Measurements from ENCODE around the gene ROBO1. TPM values are rescaled to one million over a fixed set of nuclear protein-coding genes. Genes with fewer than 3 reads are reported as not detected.

Gene ROBO1
- total RNA-seq, 1 donor, result 69.8 TPM

GRCh38 chr3:78872195-78872594 is 895.6 kb downstream of the ROBO1 start:
- no peak overlapping the region for H3K4me2 ChIP-seq (ENCODE audit: insufficient read depth, low read length)
- H3K36me3 ChIP-seq (ENCODE audit: insufficient read depth, low read length), result no peaks in the 10 kb centered on the region
- TF ChIP-seq, protein P1, sequence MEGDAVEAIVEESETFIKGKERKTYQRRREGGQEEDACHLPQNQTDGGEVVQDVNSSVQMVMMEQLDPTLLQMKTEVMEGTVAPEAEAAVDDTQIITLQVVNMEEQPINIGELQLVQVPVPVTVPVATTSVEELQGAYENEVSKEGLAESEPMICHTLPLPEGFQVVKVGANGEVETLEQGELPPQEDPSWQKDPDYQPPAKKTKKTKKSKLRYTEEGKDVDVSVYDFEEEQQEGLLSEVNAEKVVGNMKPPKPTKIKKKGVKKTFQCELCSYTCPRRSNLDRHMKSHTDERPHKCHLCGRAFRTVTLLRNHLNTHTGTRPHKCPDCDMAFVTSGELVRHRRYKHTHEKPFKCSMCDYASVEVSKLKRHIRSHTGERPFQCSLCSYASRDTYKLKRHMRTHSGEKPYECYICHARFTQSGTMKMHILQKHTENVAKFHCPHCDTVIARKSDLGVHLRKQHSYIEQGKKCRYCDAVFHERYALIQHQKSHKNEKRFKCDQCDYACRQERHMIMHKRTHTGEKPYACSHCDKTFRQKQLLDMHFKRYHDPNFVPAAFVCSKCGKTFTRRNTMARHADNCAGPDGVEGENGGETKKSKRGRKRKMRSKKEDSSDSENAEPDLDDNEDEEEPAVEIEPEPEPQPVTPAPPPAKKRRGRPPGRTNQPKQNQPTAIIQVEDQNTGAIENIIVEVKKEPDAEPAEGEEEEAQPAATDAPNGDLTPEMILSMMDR (IDR thresholded peaks at IDR 0.05; ENCODE audit: extremely low read depth, low read depth, low read length), result no peak
- no peak for DNase-seq (ENCODE audit: insufficient read length, low spot score, missing footprints)
- H3K4me3 ChIP-seq (ENCODE audit: insufficient read depth, low read length), result no peak overlapping the region
- no peaks in the 10 kb centered on the region for H3K79me2 ChIP-seq (ENCODE audit: insufficient read depth, low read length)
- H3K27me3 ChIP-seq (ENCODE audit: insufficient read depth, low read length), result no peaks in the 10 kb centered on the region
- no peak overlapping the region for H2AFZ ChIP-seq (ENCODE audit: low read length)
- no peak overlapping the region for H3K27ac ChIP-seq (ENCODE audit: low read depth, low read length)
- no peaks in the 10 kb centered on the region for H4K20me1 ChIP-seq (ENCODE audit: insufficient read depth, low read length)
- peaks cover 16% of the 10 kb centered on the region for H3K4me1 ChIP-seq (ENCODE audit: insufficient read depth, low read length)
- no peaks in the 10 kb centered on the region for H3K9me3 ChIP-seq (ENCODE audit: low read depth, low read length)

DNA sequence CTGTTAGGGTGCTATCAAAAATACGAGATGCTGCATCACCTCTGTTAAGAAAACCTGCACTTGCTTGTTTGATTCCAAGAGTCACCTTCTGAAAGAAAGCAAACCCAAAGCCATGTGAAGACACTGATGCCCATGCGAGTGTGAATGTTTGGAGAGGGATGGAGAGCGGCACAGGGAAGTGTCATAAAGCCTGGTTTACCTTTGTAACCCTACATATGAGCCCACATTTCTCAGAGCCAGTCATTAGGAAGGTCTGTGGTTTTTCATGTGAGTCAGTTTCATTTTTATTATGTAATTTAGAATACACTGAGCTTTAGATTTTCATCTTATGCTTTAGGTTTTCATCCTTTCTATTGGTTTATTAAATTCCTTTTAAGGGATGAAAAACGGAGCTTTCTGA is 896.8 kb downstream of the ROBO1 start:
- Histone ChIP-seq H2AFZ (ENCODE audit: low read length) (no peak overlapping the region), H3K9me3 (ENCODE audit: low read depth, low read length) (no peaks in the 10 kb centered on the region), H3K36me3 (ENCODE audit: insufficient read depth, low read length) (no peaks in the 10 kb centered on the region), H3K79me2 (ENCODE audit: insufficient read depth, low read length) (no peaks in the 10 kb centered on the region), H3K4me1 (ENCODE audit: insufficient read depth, low read length) (peaks cover 20% of the 10 kb centered on the region), H3K27ac (ENCODE audit: low read depth, low read length) (no peak overlapping the region), H4K20me1 (ENCODE audit: insufficient read depth, low read length) (no peaks in the 10 kb centered on the region), H3K4me3 (ENCODE audit: insufficient read depth, low read length) (no peak overlapping the region), H3K4me2 (ENCODE audit: insufficient read depth, low read length) (no peak overlapping the region), H3K27me3 (ENCODE audit: insufficient read depth, low read length) (no peaks in the 10 kb centered on the region)
- TF ChIP-seq, protein P1 (IDR thresholded peaks at IDR 0.05; ENCODE audit: extremely low read depth, low read depth, low read length), result no peak
- DNase-seq (ENCODE audit: insufficient read length, low spot score, missing footprints), result no peak

DNA sequence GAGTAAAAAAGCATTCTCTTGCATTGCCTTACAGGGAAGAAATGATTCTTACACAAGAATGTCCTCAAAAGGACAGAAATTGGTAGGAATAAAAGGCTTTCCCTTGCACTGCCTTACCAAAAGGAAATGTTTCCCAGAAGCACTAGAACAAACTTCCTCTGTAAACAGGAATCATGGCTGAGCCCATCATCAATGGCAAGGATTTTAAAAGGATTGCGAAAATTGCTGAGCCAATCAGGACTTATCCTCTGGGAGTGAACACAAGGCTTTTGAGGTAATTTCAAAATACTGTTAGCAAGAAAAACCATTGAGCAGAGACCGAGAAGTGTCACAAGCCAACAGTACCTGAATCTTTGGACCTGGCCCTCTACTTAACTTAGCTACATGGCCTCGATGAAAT is 897.3 kb downstream of the ROBO1 start:
- no peaks in the 10 kb centered on the region for H4K20me1 ChIP-seq (ENCODE audit: insufficient read depth, low read length)
- no peak overlapping the region for H3K4me3 ChIP-seq (ENCODE audit: insufficient read depth, low read length)
- H2AFZ ChIP-seq (ENCODE audit: low read length), result no peak overlapping the region
- no peak for DNase-seq (ENCODE audit: insufficient read length, low spot score, missing footprints)
- H3K27ac ChIP-seq (ENCODE audit: low read depth, low read length), result no peak overlapping the region
- no peaks in the 10 kb centered on the region for H3K9me3 ChIP-seq (ENCODE audit: low read depth, low read length)
- H3K36me3 ChIP-seq (ENCODE audit: insufficient read depth, low read length), result no peaks in the 10 kb centered on the region
- no peaks in the 10 kb centered on the region for H3K27me3 ChIP-seq (ENCODE audit: insufficient read depth, low read length)
- TF ChIP-seq, protein P1 (IDR thresholded peaks at IDR 0.05; ENCODE audit: extremely low read depth, low read depth, low read length), result no peak
- H3K4me2 ChIP-seq (ENCODE audit: insufficient read depth, low read length), result no peak overlapping the region
- no peaks in the 10 kb centered on the region for H3K79me2 ChIP-seq (ENCODE audit: insufficient read depth, low read length)
- peaks cover 17% of the 10 kb centered on the region for H3K4me1 ChIP-seq (ENCODE audit: insufficient read depth, low read length)

GRCh38 chr3:78868570-78868969 is 899.2 kb downstream of the ROBO1 start:
- Histone ChIP-seq H3K27me3 (ENCODE audit: insufficient read depth, low read length) (no peaks in the 10 kb centered on the region), H3K4me3 (ENCODE audit: insufficient read depth, low read length) (no peak overlapping the region), H3K4me1 (ENCODE audit: insufficient read depth, low read length) (peaks cover 13% of the 10 kb centered on the region), H3K36me3 (ENCODE audit: insufficient read depth, low read length) (no peaks in the 10 kb centered on the region), H3K9me3 (ENCODE audit: low read depth, low read length) (no peaks in the 10 kb centered on the region), H3K27ac (ENCODE audit: low read depth, low read length) (no peak overlapping the region), H4K20me1 (ENCODE audit: insufficient read depth, low read length) (no peaks in the 10 kb centered on the region), H3K79me2 (ENCODE audit: insufficient read depth, low read length) (no peaks in the 10 kb centered on the region), H3K4me2 (ENCODE audit: insufficient read depth, low read length) (no peak overlapping the region), H2AFZ (ENCODE audit: low read length) (no peak overlapping the region)
- TF ChIP-seq, protein P1 (IDR thresholded peaks at IDR 0.05; ENCODE audit: extremely low read depth, low read depth, low read length), result no peak
- no peak for DNase-seq (ENCODE audit: insufficient read length, low spot score, missing footprints)
